Liver (tissue), 9 donors: ENCODE results near the gene RBMXL2. TPM values are rescaled to one million over a fixed set of nuclear protein-coding genes. Genes with fewer than 3 reads are reported as not detected.

Experiments
- DNase-seq: peaks from one replicate; pipeline ENCODE4 v3.0.0-alpha.2; 2017; ENCODE audit warnings: low spot score
- H3K27ac ChIP-seq, 2 donors: one replicate each; pipeline ENCODE4 v1.7.0; 2013; ENCODE audit warnings: inconsistent platforms in 2 of 2, low read length in 2 of 2, control low read depth in 1 of 2, low read depth in 1 of 2, mild to moderate bottlenecking in 1 of 2
- H3K27me3 ChIP-seq, 4 donors: one replicate each; pipeline versions ENCODE4 v1.6.1 to v1.7.0; 2013; ENCODE audit warnings: low read length in 3 of 4, inconsistent platforms in 1 of 4, mild to moderate bottlenecking in 1 of 4, moderate library complexity in 1 of 4; ENCODE audit not compliant: control insufficient read depth in 4 of 4, insufficient read depth in 4 of 4
- H3K36me3 ChIP-seq, 4 donors: one replicate each; pipeline versions ENCODE4 v1.6.1 to v1.7.0; 2013; ENCODE audit warnings: low read length in 3 of 4, mild to moderate bottlenecking in 3 of 4, low read depth in 1 of 4, moderate library complexity in 1 of 4; ENCODE audit not compliant: control insufficient read depth in 4 of 4, insufficient read depth in 3 of 4
- H3K4me1 ChIP-seq, 4 donors: one replicate each; pipeline versions ENCODE4 v1.6.1 to v1.7.0; 2013; ENCODE audit warnings: low read length in 3 of 4, mild to moderate bottlenecking in 3 of 4, moderate library complexity in 1 of 4; ENCODE audit not compliant: control insufficient read depth in 4 of 4, insufficient read depth in 4 of 4
- H3K4me3 ChIP-seq, 3 donors: one replicate each; pipeline versions ENCODE4 v1.6.1 to v1.7.0; 2013; ENCODE audit warnings: low read length in 3 of 3, control low read depth in 1 of 3, low read depth in 1 of 3, mild to moderate bottlenecking in 1 of 3
- H3K9ac ChIP-seq, 2 donors: one replicate each; pipeline ENCODE4 v1.7.0; 2013; ENCODE audit warnings: low read length in 2 of 2, mild to moderate bottlenecking in 2 of 2, moderate library complexity in 2 of 2, control low read depth in 1 of 2, low read depth in 1 of 2
- H3K9me3 ChIP-seq, 4 donors: one replicate each; pipeline versions ENCODE4 v1.6.1 to v1.7.0; 2013; ENCODE audit warnings: low read length in 3 of 4; ENCODE audit not compliant: control insufficient read depth in 4 of 4
- CTCF ChIP-seq: fragments of 150-350 bp; IDR thresholded peaks from 2 replicates; pipeline ENCODE4 v1.5.1; 2017; ENCODE audit warnings: improper control_type of control experiment, low read depth, low read length; ENCODE audit not compliant: missing input control
- EGR1 ChIP-seq, 2 donors: IDR thresholded peaks; 2 replicates each; pipeline ENCODE4 v1.6.1; 2016 to 2018; ENCODE audit warnings: antibody characterized with exemption in 2 of 2, low read depth in 2 of 2
- FOXA1 ChIP-seq: IDR thresholded peaks from 2 replicates; pipeline ENCODE4 v1.6.1; 2016; ENCODE audit warnings: antibody characterized with exemption
- HNF4A ChIP-seq, 2 donors: conservative IDR thresholded peaks; 2 replicates each; pipeline ENCODE4 v1.6.1; 2016; ENCODE audit warnings: antibody characterized with exemption in 2 of 2, mild to moderate bottlenecking in 2 of 2
- NR2F2 ChIP-seq: IDR thresholded peaks from 2 replicates; pipeline ENCODE4 v1.6.1; 2016; ENCODE audit warnings: antibody characterized with exemption
- RAD21 ChIP-seq, 2 donors: IDR thresholded peaks; 2 replicates each; pipeline ENCODE4 v1.6.1; 2016; ENCODE audit warnings: antibody characterized with exemption in 2 of 2, mild to moderate bottlenecking in 2 of 2
- REST ChIP-seq: IDR thresholded peaks from 2 replicates; pipeline ENCODE4 v1.6.1; 2016; ENCODE audit warnings: antibody characterized with exemption, mild to moderate bottlenecking
- RXRA ChIP-seq, 2 donors: IDR thresholded peaks; 2 replicates each; pipeline ENCODE4 v1.6.1; 2017 to 2018; ENCODE audit warnings: antibody characterized with exemption in 2 of 2, mild to moderate bottlenecking in 1 of 2
- TAF1 ChIP-seq: conservative IDR thresholded peaks from 2 replicates; pipeline ENCODE4 v1.6.1; 2016; ENCODE audit warnings: antibody characterized with exemption, mild to moderate bottlenecking
- WGBS: extraction: QIAGEN DNeasy Blood & Tissue Kit; methylation state at CpG from one replicate; pipeline ENCODE4 v1.1.7; 2013; 5-methylcytosine and 5-hydroxymethylcytosine counted together
- polyA plus RNA-seq, 2 donors: library from polyadenylated mRNA; stranded (reverse) in 1 of 2; unstranded in 1 of 2; fragments of 200-250 nt in 1 of 2; fragments of >200 nt in 1 of 2; fragmentation: Nextera tagmentation in 1 of 2; extraction: Ambion mirVana in 1 of 2; gene quantifications; one replicate each; pipeline versions ENCODE4 v1.2.1 to v1.2.3, GENCODE V29; 2013 to 2015
- total RNA-seq, 2 donors: library from RNA; depleted of rRNA; stranded (reverse); fragments of >200 nt; gene quantifications; one replicate each; pipeline ENCODE4 v1.2.3, GENCODE V29; 2014
- donor health status: healthy.
- donor health status: healthy.
- donor health status: healthy.
- donor health status: healthy.
- donor health status: healthy.

The RBMXL2 gene
- total and polyA plus RNA-seq, 4 donors = 0.05 to 0.08 TPM; not detected in 2

GRCh38 chr11:7062534-7062933 is 26.3 kb upstream of the RBMXL2 start (continued):
- TF ChIP-seq TAF1 (no peak), FOXA1 (no peak), NR2F2 (no peak), RAD21 (IDR thresholded peaks at IDR 0.05) (no peak), CTCF (no peak), EGR1 (IDR thresholded peaks at IDR 0.05; ENCODE audit: low read depth in 2 of 2) (no peak)

- Histone ChIP-seq H3K4me1 (no peaks in the 10 kb centered on the region), H3K9me3 (no peaks in the 10 kb centered on the region), H3K27me3 (no peaks in the 10 kb centered on the region), H3K27ac (no peak overlapping the region), H3K36me3 (no peaks in the 10 kb centered on the region), H3K9ac (no peak overlapping the region), H3K4me3 (no peak overlapping the region)
- 71% methylated on average over 4 of the region's 4 CpGs for WGBS
- no peak for TF ChIP-seq CTCF
- no peak for TF ChIP-seq HNF4A (conservative IDR thresholded peaks at IDR 0.05)
- DNase-seq = no peak
Observed at GRCh38 chr11:7072401-7073028, 16.3 kb upstream of the RBMXL2 start.

GRCh38 chr11:7077101-7077500 is 11.7 kb upstream of the RBMXL2 start:
- Histone ChIP-seq H3K9me3 (peaks cover 0 to 11% (median 3%) of the 10 kb centered on the region in 4 donors), H3K4me1 (no peaks in the 10 kb centered on the region), H3K27me3 (no peaks in the 10 kb centered on the region), H3K27ac (no peak overlapping the region), H3K4me3 (no peak overlapping the region), H3K9ac (no peak overlapping the region), H3K36me3 (no peaks in the 10 kb centered on the region)
- 78% methylated on average over 16 of the region's 16 CpGs for WGBS
- no peak for DNase-seq
- TF ChIP-seq REST (peak; percentile 93), RXRA (IDR thresholded peaks at IDR 0.05) (no peak)
